EH (cell line): Measurements from ENCODE around the gene SNAI1.
"Not testable (repeated sequence)": the region's sequence is repeated elsewhere in the genome, so short reads cannot be mapped to it uniquely, and the experiment has no call there.

Experiments used
- DNase-seq: peaks from one replicate; pipeline ENCODE4 v3.0.0-alpha.2; 2015; ENCODE audit warnings: low read depth

The SNAI1 gene

DNA sequence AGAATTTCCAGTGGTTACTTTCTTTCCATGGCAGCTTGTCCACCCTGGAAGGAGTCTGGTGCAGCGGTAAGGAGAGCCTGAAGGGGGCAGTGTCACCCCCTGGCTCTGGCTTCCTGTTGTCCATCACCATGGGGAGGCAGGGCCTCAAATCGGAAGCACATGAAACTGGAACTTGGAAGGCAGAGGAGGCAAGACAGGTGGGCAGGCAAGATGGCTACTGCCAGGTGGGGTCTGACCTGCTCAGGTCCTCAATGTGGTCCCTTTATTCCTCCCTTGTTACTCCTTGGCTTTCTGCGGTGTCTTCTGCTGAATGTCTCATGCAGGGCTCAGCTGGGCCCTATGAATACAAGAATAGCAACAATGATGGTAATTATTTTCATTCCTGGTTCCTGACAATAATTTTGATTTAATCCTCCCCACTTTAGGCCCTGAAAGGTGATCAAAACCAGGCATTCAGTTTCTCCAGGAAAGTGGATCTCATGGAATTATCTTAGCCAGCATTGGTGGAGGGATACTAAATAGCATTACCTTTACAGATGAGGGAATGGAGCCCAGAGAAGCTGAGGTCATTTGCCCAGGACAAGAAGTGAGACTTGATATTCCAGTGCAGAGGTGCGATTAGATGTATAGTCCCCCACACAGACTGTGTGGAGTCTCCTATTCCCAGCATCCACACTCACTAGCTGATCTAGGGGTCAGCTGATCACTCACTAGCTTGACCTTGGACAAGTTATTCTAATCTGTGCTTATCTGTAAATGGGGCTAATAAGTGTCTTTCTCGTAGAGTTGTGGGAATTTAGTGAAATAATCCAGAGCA is 17.6 kb upstream of the SNAI1 start:
- DNase-seq, result peak; percentile 52

DNA sequence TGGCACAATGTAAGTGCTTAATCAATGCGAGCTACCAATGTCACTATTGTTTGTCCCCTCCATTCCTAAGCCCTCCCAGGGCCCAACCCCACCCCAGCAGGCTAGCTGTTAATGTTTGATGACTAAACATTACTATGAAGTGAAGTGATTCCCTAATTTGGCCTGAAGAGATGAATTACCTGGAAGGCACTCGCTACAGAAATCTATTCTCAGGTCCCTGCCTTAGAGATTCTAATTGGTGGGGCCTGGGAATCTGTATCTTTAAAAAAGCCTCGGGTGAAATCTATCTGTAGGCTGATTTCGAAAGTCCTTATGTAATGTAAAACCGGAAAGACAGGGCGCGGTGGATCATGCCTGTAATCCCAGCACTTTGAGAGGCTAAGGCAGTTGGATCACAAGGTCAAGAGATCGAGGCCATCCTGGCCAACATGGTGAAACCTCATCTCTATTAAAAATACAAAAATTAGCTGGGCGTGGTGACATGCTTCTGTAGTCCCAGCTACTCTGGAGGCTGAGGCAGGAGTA is 16.9 kb upstream of the SNAI1 start:
- no peak for DNase-seq

DNA sequence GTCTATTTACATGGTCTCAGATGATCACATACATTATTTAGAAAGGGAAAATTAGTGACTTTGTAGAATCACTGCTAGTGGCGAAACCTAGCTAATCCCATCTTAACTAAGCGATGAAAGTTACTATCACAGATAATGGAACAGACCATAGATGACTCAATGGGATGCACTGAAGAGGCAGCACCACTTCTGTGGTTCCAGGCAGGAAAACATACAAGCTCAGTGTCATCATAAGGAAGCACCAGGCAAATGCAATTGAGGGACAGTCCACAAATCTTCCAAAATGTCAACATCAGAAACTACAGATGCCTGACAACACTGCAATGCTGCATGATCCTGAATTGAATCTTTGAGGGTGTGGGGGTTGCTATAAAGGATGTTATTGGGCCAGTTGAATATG is 15.9 kb upstream of the SNAI1 start:
- DNase-seq, result no peak

DNA sequence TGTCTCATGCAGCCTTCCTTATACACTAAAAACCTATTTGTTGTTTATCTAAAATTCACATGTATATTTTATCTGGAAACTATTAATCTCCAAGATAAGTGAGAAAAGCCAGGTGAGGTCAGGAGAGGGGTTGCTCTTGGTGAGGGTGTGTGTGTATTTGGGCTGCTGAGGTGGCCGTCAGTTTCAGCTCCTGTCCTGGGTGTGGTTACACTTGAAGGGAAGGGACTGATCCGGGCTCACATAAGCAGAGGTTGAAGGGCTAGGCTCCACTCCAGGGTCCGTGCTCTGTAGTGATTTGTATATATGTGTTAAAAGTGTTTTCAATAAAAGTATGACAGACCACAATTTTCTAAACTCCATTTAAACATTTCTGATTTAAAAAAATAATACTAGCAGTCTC is 13.5 kb upstream of the SNAI1 start:
- DNase-seq, result no peak

DNA sequence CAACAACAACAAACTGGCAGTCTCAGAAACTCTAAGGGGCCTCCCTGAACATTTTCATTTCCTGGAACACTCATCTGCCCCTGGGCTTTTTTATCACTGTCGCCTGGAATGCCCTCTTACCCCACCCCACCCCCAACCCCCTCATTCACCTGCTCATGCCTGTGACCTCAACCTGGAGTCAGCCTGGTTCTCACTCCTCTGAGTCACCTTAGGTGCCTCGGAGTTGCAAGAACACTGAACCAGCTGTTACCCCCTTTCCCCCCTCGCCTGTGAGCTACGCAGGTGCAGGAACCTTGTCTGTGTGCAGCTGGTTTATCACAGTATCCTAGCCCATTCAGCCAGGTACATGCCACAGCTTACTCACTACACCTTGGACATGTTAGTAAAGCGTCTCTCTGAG is 12.8 kb upstream of the SNAI1 start:
- no peak for DNase-seq

DNA sequence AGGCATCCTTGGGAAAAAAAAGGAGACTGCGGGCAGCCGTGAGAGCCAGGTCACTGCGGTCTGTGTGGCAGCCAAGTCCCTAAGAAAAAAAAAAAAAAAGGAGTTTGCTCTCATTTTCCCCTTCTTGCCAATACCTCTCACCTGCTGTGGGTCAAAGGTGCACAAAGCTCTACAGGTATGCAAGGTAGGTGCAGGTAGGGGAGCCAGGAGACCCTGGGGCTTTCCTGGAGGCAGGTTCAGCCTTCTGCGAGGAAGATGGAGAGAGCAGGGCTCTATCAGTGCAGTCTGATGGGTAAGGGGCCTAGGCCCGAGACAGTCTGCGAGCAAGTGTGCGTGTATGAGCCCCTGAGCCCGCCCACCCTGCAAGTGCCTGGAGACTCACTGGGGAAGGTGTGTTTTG is 12.3 kb upstream of the SNAI1 start:
- DNase-seq, result no peak

DNA sequence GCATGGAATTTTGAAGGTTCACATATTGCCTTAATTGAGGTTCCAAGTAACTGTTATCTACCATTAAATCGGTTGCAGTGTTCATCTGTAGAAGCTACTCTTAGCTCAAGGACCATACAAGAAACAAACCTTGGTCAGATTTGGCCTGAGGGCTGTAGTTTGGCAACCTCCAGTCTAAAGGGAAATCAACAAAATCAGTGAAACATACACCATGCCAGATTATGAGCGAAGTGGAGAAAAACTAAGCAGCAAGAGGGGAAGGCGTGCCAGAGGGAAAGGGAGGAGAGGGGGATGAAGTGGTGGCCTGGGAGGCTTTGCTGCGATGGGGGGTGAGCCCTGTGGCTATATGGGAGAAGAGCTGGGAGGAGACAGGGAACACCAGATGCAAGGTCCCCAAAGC is 8.8 kb upstream of the SNAI1 start:
- no peak for DNase-seq

DNA sequence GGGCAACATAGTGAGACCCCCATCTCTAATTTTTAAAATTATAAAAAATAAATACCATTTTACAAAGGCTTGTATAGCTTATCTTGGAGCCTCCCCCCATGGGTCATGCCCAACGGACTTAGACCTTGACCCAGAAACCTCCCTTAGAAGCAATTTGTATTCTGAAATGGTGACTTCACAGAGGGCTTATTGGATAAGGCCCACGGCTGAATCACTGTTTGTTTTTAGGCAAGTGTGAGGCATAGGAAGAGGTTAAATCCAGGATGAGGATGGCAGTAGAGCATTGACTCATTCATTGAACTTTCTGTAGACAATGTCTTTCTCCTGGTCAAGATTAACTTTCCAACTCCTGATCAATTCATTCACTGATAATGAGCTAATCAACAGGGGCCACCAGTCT is 6.2 kb upstream of the SNAI1 start:
- peak; percentile 46 for DNase-seq

DNA sequence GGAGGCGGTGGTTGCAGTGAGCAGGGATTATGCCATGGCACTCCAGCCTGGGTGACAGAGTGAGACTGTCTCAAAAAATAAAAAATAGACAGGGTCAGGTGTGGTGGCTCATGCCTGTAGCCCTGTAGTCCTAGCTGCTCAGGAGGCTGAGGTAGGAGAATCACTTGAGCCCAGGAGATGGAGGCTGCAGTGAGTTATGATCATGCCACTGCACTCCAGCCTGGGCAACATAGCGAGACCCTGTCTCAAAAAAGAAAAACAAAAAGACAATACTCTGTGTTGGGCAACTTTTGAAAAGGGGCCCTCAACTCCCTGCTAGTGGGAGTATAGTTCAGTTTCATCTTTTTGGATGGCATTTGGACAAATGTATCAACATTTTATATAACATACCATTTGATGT is 5.0 kb upstream of the SNAI1 start:
- not testable (repeated sequence) for DNase-seq

DNA sequence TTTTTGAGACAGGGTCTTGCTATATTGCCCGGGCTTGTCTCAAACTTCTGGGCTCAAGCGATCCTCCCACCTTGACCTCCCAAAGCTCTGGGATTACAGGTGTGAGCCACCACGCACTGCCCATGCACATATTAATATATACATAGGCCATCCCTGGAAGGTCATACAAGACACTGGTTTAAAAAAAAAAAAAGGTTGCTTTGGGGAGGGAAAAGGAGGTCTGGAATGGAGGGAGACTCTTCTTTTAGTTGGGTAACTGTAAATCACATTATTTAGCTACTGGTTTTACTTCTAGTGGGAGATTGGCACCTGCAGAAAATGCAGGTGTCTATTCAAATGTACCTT is 4.1 kb upstream of the SNAI1 start:
- DNase-seq, result no peak

DNA sequence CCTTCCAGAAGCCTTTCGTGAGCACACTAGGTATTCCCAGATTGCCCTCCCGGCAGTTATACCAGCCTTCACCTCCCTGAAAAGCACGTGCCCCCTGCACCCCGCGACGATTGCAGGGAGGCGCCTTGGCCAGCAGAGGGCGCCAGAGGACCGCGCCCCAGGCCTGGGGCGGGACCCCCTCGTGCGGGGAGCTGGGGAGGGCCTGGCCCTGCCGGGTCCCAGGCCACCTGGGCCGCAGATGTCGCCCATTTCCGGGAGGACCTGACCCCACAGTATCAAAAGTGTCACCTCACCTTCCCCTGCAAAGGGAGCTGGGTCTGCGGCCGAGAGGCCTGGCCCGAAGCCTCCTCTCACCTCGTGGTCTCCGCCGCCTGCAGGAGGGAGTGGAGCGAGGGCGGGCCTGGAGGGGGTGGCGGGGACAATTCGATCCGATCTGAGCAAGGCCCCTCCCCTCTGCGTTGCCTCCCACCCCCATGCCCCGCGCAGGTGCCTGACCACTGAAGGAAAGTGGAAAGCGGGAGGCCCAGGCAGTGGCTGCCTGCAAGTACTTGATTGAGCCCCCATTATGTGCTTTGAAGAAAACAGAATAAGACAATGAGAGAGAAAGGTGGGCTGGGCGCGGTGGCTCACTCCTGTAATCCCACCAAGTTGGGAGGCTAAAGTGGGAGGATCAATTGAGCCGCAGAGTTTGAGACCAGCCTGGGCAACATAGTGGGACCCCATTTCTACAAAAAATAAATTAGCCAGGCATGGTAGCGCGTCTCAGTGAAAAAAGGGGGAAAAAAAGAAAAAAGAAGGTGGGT is 3.5 kb upstream of the SNAI1 start:
- DNase-seq, result peak; percentile 36

DNA sequence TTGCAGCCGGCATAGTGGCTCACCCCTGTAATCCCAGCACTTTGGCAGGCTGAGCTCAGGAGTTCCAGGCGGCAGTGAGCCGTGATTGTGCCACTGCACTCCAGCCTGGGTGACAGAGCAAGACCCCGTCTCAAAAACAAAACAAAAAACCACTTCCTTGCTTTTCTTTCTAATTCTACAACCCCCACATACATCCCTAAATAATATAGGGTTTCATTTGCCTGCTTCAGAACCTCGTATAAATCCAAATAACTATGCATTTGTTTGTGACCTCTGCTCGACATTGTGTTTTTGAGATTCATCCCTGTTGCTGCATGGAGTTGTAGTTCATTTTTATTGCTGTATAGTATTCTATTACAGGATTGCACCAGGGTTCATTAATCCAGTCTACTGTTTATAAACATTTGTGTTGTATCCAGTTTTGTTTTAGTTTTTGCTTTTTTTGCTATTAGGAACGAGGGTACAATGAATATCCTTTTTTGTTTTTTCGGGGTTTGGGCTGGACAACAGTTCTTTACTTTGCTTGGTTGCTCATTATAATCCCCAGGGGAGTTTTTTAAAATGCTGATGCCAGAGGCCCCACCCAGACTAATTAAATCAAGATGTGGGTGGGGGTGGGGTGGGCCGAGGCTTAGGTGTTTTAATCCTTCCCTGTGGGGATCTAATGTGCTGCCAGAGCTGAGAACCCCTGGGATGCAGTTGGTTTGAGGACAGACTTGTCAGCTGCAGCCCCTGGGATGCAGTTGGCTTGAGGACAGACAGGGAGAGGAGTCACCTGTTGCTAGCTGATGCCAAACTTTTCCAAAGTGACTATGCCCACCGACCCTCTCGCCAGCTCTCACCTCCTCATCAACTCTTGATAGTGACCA is 2.4 kb upstream of the SNAI1 start:
- DNase-seq, result no peak

DNA sequence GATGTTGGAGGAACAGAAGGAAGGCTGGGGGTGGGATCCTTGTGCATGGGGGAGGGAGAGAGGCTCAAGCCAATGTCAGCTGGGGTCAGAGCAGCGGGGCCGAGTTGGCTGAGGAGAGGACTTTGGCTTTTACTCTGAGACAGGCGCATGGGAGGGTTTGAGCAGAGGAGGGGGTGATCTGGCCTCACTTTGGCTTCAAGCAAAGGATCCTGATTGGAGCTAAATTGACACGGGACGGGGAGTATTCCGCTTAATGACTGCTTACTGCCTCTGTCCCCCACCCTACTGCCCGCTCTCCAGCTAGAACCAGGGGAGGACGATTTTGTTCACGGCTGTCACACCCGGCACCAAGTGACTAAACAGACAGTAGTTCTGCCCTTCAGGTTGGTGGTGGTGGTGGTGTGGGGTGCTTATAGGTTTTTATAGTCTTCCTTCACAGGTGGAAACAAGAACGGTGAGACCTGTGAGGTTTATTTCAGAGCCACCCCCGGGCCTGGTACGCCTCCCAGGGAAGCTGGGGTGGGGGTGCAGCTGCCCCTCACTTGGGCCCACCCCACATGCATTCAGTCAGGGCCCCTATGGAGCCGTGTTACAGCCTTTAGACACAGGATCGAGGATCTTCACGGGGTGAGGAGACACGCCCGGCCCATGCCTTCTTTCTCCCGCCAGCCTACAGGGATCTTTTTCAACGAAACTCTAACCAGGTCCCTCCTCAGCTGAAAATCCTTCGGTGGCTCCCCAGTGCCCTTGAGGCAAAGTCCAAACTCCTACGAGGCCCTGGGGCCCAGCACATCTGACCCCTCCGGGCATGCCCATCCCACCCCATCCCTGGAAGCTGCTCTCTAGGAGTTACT is 1.3 kb upstream of the SNAI1 start:
- DNase-seq, result no peak

DNA sequence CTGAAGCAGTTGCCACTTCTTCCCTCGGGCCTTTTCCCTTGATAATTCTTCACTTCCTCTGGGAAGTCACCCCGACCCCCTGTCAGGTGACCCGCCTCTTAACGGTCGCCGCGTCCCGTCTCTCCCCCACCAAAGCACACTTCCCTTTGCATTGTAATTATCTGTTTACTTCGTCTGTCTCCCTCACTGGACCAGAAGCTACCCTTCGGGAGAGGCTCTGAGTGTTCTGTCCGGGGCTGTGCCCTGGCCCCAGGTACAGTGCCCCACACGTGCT is 771 bp upstream of the SNAI1 start:
- DNase-seq, result no peak

DNA sequence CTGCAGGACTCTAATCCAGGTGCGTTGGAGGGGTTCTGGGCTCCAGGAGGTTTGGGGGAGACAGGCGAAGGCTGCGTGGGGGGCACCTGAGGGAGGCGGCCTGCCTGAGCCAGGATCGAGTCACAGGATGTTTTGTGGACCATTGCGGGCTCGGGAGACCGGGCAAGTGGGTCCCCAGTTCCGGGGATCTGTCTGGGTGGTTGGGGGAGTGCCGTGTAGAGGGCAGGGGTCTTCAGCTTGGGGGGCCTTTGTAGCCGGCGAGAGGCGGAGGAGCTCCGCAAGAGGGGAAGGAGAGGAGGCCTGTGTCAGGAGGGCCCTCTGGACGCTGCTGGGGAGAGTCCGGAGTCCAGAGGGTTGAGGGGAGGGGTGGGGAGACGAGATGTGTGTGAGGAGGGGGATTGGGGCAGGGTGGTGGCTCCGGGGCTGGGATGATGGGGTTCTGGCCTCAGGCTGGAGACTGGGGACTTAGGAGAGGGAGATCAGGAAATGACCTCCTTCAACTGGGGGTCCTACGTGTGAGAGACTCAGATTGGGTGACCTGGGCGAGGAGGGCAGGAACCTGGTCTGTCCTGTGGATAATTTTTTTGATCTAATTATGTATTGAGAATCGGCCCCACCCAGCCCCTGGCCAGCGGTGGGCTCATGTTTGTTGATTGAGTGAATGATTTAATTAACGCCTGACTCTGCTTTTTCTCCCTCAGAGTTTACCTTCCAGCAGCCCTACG is 505 bp downstream of the SNAI1 start:
- DNase-seq, result peak; percentile 12

DNA sequence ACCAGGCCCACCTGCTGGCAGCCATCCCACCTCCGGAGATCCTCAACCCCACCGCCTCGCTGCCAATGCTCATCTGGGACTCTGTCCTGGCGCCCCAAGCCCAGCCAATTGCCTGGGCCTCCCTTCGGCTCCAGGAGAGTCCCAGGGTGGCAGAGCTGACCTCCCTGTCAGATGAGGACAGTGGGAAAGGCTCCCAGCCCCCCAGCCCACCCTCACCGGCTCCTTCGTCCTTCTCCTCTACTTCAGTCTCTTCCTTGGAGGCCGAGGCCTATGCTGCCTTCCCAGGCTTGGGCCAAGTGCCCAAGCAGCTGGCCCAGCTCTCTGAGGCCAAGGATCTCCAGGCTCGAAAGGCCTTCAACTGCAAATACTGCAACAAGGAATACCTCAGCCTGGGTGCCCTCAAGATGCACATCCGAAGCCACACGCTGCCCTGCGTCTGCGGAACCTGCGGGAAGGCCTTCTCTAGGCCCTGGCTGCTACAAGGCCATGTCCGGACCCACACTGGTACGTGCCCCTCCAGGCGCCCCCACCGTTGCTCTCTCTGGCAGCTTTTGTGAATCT is 1.1 kb downstream of the SNAI1 start:
- DNase-seq, result peak; percentile 57

DNA sequence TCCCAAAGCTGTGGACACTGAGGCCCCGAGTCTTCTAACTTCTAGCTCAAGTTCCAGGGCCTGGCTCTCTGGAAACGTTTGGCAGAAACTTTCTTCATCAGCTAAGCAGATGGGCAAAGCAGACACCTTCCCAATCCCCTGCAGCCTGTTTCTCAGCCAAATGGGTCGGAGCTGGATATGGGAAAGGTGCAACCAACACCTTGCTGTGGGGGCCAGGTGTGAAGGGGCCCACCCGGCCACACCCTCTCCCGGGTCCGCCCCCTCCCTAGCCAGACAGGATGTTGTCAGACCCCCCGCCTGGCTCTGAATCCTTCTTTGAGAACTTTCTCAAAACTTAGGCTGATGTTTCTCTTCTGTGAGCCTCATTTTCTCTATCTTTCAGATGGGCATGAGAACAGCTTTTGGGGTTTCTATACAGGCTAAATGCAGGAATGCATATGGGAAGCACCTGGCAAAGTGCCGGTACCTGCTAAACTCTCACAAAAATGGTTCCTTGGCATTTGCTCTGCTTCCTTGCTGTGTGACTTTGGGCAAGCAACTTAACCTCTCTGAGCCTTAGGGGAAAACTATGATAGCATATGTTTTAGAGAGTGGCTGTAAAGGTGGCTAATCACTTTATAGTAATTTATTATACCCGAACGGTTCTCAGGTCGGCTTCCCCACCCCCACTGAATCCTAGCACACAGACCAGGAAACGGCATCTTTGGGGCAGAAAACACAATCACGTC is 1.8 kb downstream of the SNAI1 start:
- DNase-seq, result no peak

DNA sequence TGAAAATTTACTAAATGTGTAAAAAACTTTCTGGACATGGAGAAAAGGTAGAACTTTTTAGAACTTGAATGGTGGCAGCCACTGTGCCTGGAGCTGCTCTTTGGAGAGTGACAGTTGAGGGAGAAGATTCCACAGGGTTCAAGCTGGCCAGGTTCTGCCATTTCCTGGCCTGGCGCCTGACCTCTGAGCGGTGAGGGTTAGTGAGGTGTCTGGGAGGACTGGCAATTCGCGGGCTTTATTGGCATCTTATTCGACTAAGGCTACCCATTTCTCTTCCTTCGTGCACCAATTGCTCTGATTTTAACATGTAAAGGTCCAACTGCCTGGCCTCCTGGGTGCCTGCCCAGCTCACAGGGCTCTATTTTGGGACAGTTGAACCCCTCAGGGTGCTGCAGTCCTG is 2.4 kb downstream of the SNAI1 start:
- DNase-seq, result peak; percentile 26

DNA sequence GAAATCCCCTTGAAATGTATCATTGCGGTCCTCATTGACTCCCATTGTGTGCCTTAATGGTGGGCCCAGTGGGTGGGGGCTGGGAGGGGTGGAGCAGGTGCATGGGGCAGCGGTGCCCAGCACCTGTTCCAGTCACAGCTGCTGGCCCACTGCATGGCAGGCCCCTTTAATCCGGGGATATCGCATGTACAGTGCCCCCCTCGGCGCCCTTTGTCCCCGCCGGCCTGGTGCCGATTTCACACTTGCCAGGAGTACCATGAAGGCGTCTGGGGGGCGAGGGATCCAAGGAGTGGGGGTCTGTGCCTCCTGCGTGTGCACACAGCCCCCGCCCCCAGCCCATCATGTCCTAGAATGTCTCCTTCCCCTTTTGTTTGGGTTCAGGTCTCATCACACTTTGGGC is 2.8 kb downstream of the SNAI1 start:
- no peak for DNase-seq

DNA sequence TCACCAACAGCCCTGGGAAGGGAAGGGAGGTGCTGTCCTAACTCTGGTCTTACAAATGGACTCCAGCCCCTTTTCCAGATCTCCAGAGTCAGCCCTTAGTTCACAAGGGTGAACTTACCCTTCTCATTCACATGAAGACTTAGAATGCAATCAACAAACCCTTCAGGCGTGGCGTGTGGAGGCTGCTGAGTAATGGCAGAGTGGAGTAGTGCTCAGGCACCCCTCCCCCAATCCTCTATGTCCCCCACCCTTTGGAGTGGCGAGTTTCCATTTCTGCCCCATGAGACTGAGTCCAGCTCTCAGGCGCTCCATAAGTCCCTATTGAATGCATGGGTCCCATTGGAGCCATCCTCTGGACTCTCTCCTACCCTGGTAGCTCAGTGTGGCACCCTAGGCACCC is 3.3 kb downstream of the SNAI1 start:
- DNase-seq, result peak; percentile 27
